RWPE1 (cell line): ENCODE measurements around the gene ACSL5.
"Not testable (repeated sequence)": the region's sequence is repeated elsewhere in the genome, so short reads cannot be mapped to it uniquely, and the experiment has no call there.

ENCODE experiments used
- CTCF ChIA-PET: fragments of 350-600 bp; sonication (Branson Sonifier 250); formaldehyde crosslinking; extraction: SDS; loops from one replicate; lab custom pipeline; 2021; lab: Yijun Ruan, JAX
- POLR2A ChIA-PET: fragments of 400-600 bp; formaldehyde crosslinking; extraction: SDS; loops from one replicate; lab custom pipeline; 2020; ENCODE audit warnings: antibody characterized with exemption; ENCODE audit not compliant: low non-redundant PET; lab: Yijun Ruan, JAX
- DNase-seq: peaks from one replicate; pipeline ENCODE4 v3.0.0; 2012; ENCODE audit warnings: low spot score
- H3K27ac ChIP-seq: fragments of 450-650 bp; 2 replicates; pipeline ENCODE4 v1.5.1; 2017
- CTCF ChIP-seq: fragments of 450-650 bp; conservative IDR thresholded peaks from 2 replicates; pipeline ENCODE4 v1.5.1; 2017; ENCODE audit warnings: low read depth, mild to moderate bottlenecking

ACSL5 gene

GRCh38 chr10:112365014-112365432 lies 8.9 kb upstream of the ACSL5 start:
- POLR2A ChIA-PET, result no interaction called here
- no peak overlapping the region for H3K27ac ChIP-seq
- DNase-seq, result no peak
- CTCF ChIA-PET, result interaction anchor here (0.6 to 0.7 kb wide), 2 partner anchors 185 to 241 kb away, joined by 3 read pairs; no protein-coding TSS in a partner anchor
- no peak for TF ChIP-seq CTCF

DNA sequence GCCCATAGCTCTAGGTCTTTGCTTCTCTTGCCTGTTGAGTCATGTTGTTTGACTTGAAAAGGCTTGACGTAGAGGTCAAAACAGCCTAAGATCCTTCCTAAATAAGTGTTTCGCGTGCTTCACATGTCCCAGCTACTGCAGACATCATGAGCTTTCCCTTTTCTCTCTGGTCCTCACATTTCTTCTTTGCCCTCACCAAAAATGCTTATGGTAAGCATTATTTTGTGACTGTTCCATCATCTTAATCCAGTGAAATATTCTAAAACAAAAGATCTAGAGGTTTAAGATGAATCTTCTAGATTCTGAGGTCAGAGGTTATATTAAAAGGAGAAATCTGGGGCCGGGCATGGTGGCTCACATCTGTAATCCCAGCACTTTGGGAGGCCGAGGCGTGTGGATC lies 8.5 kb upstream of the ACSL5 start:
- DNase-seq, result no peak
- no peak overlapping the region for H3K27ac ChIP-seq
- ChIA-PET POLR2A (no interaction called here), CTCF (interaction anchor here (0.6 to 0.7 kb wide), 2 partner anchors 185 to 242 kb away, joined by 3 read pairs; no protein-coding TSS in a partner anchor)
- TF ChIP-seq CTCF, result no peak

- no peak overlapping the region for H3K27ac ChIP-seq
- CTCF ChIA-PET, result interaction anchor here (0.6 to 1.0 kb wide), 3 partner anchors 57 to 961 kb away, joined by 3 to 6 read pairs (median 3); no protein-coding TSS in a partner anchor
- TF ChIP-seq CTCF, result no peak
- no peak for DNase-seq
- POLR2A ChIA-PET, result no interaction called here
Measured at GRCh38 chr10:112366992-112367391, 6.9 kb upstream of the ACSL5 start.

DNA sequence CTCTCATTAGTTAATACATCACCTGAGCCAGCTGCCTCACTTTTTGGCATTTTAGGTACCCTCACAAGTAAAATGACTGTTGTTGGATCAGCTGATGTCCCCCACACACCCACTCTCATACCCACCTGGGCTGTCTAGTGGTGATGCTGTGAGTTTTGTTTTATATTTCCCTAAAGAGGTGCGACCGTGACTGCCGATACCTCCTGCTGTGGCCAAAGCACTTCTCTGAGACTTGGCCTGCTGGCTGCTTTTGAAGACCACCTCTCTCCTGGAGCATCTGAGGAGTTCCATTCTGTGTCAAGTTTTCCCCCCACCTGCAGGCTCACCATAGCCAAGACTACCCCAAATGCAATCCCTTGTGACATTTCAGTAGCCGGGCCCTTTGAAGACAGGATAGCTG lies 6.4 kb upstream of the ACSL5 start:
- ChIA-PET POLR2A (no interaction called here), CTCF (interaction anchor here (0.6 to 0.7 kb wide), 2 partner anchors 961 to 1291 kb away, joined by 3 to 6 read pairs; no protein-coding TSS in a partner anchor)
- no peak for DNase-seq
- H3K27ac ChIP-seq, result no peak overlapping the region
- no peak for TF ChIP-seq CTCF

GRCh38 chr10:112369495-112370423 lies 4.2 kb upstream of the ACSL5 start:
- ChIA-PET POLR2A (no interaction called here), CTCF (no interaction called here)
- no peak for DNase-seq
- no peak for TF ChIP-seq CTCF
- no peak overlapping the region for H3K27ac ChIP-seq

- ChIA-PET POLR2A (no interaction called here), CTCF (no interaction called here)
- H3K27ac ChIP-seq, result no peak overlapping the region
- TF ChIP-seq CTCF, result no peak
- no peak for DNase-seq
Measured at GRCh38 chr10:112370424-112370819, 3.5 kb upstream of the ACSL5 start.

DNA sequence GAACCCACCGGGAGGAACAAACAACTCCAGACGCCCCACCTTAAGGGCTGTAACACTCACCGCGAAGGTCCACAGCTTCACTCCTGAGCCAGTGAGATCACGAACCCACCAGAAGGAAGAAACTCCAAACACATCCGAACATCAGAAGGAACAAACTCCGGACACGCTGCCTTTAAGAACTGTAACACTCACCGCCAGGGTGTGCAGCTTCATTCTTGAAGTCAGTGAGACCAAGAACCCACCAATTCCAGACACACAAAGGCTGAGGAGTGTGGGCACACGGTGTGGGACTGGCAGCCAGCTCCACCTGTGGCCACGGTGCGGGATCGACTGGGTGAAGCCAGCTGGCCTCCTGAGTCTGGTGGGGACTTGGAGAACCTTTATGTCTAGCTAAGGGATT lies 2.6 kb upstream of the ACSL5 start:
- H3K27ac ChIP-seq, DNase-seq, POLR2A ChIA-PET, CTCF ChIA-PET: not testable (repeated sequence)

DNA sequence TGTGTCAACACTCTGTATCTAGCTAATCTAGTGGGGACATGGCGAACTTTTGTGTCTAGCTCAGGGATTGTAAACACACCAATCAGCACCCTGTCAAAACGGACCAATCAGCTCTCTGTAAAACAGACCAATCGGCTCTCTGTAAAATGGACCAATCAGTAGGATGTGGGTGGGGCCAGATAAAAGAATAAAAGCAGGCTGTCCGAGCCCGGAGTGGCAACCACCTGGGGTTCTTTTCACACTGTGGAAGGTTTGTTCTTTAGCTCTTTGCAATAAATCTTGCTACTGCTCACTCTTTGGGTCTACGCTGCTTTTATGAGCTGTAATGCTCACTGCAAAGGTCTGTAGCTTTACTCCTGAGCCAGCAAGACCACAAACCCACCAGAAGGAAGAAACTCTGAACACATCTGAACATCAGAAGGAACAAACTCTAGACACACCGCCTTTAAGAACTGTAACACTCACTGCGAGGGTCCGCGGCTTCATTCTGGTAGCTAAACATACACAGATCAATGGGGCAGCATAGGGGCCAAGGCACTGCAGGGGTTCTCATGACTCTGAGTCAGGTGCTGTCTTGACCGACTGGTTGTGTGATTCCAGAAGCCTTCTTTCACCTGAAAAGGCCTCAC lies 1.6 kb upstream of the ACSL5 start:
- H3K27ac ChIP-seq, CTCF ChIA-PET, DNase-seq, POLR2A ChIA-PET: not testable (repeated sequence)
